OCI-LY1 (cell line): ENCODE data around the gene LRRC8B.

Source experiments
- CTCF ChIP-seq: fragments of 200-600 bp; sonication (generic), shearing (Covaris generic); IDR thresholded peaks from 2 replicates; pipeline ENCODE4 v1.5.1; 2017; ENCODE audit warnings: mild to moderate bottlenecking, antibody characterized with exemption, low read length, moderate library complexity, mixed read lengths
- EZH2 ChIP-seq: fragments of 200-600 bp; sonication (generic), shearing (Covaris generic); IDR thresholded peaks from 2 replicates; pipeline ENCODE4 v1.8.0; 2017; ENCODE audit warnings: borderline replicate concordance, mixed run types, mild to moderate bottlenecking, antibody characterized with exemption, low read length, moderate library complexity, mixed read lengths

GRCh38 chr1:89527256-89527655, 2.6 kb downstream of the LRRC8B start:
- no peak for TF ChIP-seq CTCF
- TF ChIP-seq EZH2: no peak
